SJCRH30 (cell line): ENCODE measurements around the gene LEPROT. TPM values are rescaled to one million over a fixed set of nuclear protein-coding genes. Genes with fewer than 3 reads are reported as not detected.

Source experiments
- DNase-seq, 2 experiments: peaks; one replicate each; pipeline ENCODE4 v3.0.0-alpha.2; 2015 to 2020
- H3K27ac ChIP-seq: fragments of 250-450 bp; sonication (Bioruptor Pico); 2 replicates; pipeline ENCODE4 v1.5.1; 2020; ENCODE audit warnings: mild to moderate bottlenecking, moderate library complexity
- H3K27me3 ChIP-seq: fragments of 250-450 bp; sonication (Bioruptor Pico); 2 replicates; pipeline ENCODE4 v1.5.1; 2020; ENCODE audit warnings: mild to moderate bottlenecking, moderate library complexity
- H3K36me3 ChIP-seq: fragments of 250-450 bp; sonication (Bioruptor Pico); 2 replicates; pipeline ENCODE4 v1.5.1; 2020; ENCODE audit warnings: mild to moderate bottlenecking, moderate library complexity
- H3K4me1 ChIP-seq: fragments of 250-450 bp; sonication (Bioruptor Pico); 2 replicates; pipeline ENCODE4 v1.5.1; 2020; ENCODE audit warnings: mild to moderate bottlenecking, moderate library complexity
- H3K4me3 ChIP-seq: fragments of 250-450 bp; sonication (Bioruptor Pico); 2 replicates; pipeline ENCODE4 v1.5.1; 2020; ENCODE audit warnings: mild to moderate bottlenecking, moderate library complexity
- H3K9me3 ChIP-seq: fragments of 250-450 bp; sonication (Bioruptor Pico); replicated peaks from 2 replicates; pipeline ENCODE4 v1.5.1; 2020; ENCODE audit warnings: mild to moderate bottlenecking, moderate library complexity
- total RNA-seq: library from RNA; depleted of rRNA; stranded (reverse); fragments of >200 nt; shearing (Covaris generic); gene quantifications from 2 replicates; pipeline ENCODE4 v1.2.3, GENCODE V29; 2014

LEPROT gene
- total RNA-seq, 1 experiment from 2014 or later: 27.2 TPM

DNA sequence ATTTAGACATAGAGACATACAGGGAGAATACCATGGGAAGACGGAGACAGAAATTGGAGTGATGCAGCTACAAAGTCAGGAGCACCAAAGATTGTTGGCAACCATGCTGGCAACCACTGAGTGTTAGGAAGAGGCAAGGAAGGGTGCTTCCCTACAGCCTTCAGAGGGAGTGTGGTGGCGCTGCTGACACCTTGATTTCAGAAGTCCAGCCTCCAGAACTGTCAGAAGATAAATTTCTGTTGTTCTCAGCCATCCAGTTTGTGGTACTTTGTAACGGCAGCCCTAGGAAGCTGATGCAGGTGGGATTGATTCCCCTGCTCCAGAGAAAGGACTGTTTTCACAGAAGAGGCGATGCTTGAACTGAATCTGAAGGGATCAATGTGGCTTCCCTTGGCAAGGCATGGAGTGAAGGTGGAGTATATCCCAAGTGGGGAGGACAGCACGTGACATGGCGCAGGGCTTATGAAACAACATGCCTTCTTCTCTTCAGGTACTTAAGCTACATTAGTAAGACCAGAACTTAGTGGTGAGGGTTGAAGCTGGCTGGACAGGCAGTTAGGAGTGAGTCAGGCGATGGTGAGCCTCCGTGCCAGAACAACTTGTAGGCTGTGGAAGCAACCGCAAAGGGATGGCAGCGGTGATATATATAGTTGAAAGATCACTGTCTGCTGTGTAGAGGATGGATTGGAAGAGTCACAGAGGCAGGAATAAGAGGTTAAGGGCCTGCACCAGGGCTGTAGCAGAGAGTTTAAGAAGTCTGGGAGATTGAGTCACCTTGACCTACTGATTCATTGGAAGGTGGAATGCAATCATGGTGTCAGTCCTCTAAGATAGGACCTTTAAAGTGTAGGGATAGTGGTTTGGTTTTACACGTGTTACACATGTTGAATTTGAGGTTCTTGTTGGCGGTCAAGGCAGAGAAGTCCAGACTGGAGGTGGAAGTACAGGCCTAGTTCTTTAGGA, 2.1 kb downstream of the LEPROT start:
- H3K27ac ChIP-seq: no peak overlapping the region
- peaks cover 14% of the 10 kb centered on the region for H3K36me3 ChIP-seq
- H3K4me1 ChIP-seq: no peaks in the 10 kb centered on the region
- no peaks in the 10 kb centered on the region for H3K9me3 ChIP-seq
- no peak for DNase-seq
- H3K27me3 ChIP-seq: no peaks in the 10 kb centered on the region
- no peak overlapping the region for H3K4me3 ChIP-seq

DNA sequence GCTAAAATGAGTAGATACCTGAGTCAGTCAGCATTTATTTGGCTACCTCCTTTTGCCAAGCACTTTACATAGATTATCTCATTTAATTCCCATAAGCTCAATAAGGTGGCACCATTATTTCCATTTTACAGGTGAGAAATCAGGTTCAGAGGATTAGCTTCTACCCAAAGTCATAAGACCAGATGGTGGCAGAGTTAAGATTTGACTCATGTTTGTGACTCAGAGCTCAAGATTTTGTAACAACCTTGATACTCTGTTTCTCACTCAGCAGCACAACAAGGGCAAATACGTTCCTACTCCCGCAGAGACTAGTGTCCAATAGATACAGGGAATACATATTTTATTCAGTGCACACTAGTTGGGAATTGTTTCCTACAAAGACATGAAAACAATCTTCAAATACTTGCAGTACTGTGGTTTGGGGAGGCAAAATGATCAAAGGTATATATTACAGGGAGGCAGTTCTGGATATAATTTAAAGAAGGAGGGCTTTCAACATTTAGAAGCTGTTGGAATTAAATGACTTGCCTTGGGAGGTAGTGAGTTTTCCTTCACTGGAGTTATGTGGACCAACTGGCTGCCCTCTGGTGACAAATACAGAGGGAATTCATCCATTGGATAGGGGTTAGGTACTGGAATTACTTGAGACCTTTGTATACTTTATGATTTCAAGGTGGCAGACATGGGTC, 3.6 kb downstream of the LEPROT start:
- Histone ChIP-seq H3K9me3 (no peaks in the 10 kb centered on the region), H3K27me3 (no peaks in the 10 kb centered on the region), H3K36me3 (peaks cover 18% of the 10 kb centered on the region), H3K4me3 (no peak overlapping the region), H3K4me1 (no peaks in the 10 kb centered on the region), H3K27ac (no peak overlapping the region)
- no peak for DNase-seq

DNA sequence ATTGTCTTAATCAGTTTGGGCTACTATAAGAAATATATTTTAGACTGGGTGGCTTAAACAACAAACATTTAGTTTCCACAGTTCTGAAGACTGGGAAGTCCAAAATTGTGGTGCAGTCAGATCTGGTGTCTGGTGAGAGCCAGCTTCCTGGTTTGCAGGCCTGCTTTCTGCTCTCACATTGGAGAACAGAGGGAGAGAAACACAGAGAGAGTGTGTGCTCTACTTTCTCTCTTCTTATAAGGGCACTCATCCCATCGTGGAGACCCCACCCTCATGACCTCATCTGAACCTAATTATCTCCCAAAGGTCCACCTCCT, 4.1 kb downstream of the LEPROT start:
- H3K9me3 ChIP-seq: no peaks in the 10 kb centered on the region
- no peak for DNase-seq
- H3K36me3 ChIP-seq: peaks cover 18% of the 10 kb centered on the region
- H3K4me1 ChIP-seq: no peaks in the 10 kb centered on the region
- no peak overlapping the region for H3K4me3 ChIP-seq
- H3K27me3 ChIP-seq: no peaks in the 10 kb centered on the region
- no peak overlapping the region for H3K27ac ChIP-seq

DNA sequence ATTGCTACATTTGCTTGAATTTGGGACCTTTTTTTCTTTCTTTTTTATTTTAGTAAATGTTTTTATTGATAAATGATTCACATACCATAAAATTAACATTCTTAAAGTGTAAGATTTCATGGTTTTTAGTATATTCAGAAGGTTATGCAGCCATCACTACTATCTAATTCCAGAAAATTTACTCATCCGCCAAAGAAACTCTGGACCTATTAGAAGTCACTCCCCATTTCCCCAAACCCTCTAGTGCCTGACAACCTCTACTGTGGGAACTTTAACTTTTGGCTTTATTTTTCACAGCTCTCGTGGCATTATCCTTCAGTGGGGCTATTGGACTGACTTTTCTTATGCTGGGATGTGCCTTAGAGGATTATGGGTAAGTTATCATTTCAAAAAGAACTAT, 4.5 kb downstream of the LEPROT start:
- Histone ChIP-seq H3K4me3 (no peak overlapping the region), H3K36me3 (peaks cover 18% of the 10 kb centered on the region), H3K27ac (no peak overlapping the region), H3K27me3 (no peaks in the 10 kb centered on the region), H3K4me1 (no peaks in the 10 kb centered on the region), H3K9me3 (no peaks in the 10 kb centered on the region)
- DNase-seq: no peak

DNA sequence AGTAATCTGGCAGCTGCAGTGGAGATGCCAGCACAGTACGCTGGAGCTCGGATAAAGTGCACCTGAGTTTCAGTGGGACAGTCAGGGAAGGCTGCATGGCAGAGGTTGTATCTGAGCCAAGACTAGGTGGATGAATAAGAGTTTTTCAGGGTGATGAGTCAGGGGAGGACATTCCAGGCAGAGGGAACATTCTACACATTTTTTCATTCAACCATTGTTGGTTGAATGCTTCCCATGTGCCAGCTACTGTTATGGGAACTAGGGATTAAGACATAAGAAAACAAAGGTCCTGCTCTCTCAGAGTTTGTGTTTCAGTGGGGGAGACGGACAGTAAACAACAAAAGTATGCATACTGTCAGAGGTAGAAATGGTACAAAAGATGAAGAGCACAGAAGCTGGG, 5.2 kb downstream of the LEPROT start:
- Histone ChIP-seq H3K27ac (no peak overlapping the region), H3K9me3 (no peaks in the 10 kb centered on the region), H3K4me3 (no peak overlapping the region), H3K36me3 (peaks cover 18% of the 10 kb centered on the region), H3K27me3 (no peaks in the 10 kb centered on the region), H3K4me1 (no peaks in the 10 kb centered on the region)
- no peak for DNase-seq

DNA sequence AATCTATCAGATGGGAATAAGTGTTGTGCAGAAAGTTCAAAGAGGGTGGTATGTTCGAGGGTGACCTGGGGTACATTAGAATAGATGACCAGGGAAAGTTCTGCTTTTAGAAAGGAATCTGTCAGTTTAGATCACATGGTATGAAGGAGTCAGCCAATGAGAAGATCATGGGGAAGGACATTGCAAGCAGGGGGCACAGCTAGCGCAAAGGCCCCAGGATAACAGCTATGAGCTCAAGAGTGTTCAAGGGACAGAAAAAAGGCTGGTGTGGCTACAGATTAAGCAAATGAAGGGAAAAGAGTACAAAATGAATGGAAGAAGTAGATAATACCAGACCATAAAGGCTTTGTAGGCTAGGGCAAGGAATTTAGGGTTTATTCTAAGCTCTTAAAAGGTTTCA, 8.6 kb downstream of the LEPROT start:
- peaks cover 24% of the 10 kb centered on the region for H3K36me3 ChIP-seq
- no peaks in the 10 kb centered on the region for H3K27me3 ChIP-seq
- H3K4me3 ChIP-seq: no peak overlapping the region
- no peak for DNase-seq
- H3K4me1 ChIP-seq: no peaks in the 10 kb centered on the region
- H3K9me3 ChIP-seq: no peaks in the 10 kb centered on the region
- no peak overlapping the region for H3K27ac ChIP-seq

DNA sequence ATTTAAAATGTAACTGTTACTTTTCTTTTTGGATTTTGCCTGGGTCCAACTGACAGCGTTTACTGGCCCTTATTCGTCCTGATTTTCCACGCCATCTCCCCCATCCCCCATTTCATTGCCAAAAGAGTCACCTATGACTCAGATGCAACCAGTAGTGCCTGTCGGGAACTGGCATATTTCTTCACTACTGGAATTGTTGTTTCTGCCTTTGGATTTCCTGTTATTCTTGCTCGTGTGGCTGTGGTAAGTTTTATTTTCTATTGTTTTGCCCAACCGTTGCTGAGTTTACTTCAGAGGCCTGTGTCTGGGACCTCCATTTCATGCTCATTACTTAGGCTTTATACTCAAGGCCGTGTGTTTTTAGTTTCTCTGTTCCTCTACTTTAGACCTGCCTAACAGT, 9.3 kb downstream of the LEPROT start:
- H3K27me3 ChIP-seq: no peaks in the 10 kb centered on the region
- no peaks in the 10 kb centered on the region for H3K4me1 ChIP-seq
- DNase-seq: no peak
- no peak overlapping the region for H3K27ac ChIP-seq
- H3K9me3 ChIP-seq: no peaks in the 10 kb centered on the region
- H3K36me3 ChIP-seq: peaks cover 24% of the 10 kb centered on the region
- H3K4me3 ChIP-seq: no peak overlapping the region

DNA sequence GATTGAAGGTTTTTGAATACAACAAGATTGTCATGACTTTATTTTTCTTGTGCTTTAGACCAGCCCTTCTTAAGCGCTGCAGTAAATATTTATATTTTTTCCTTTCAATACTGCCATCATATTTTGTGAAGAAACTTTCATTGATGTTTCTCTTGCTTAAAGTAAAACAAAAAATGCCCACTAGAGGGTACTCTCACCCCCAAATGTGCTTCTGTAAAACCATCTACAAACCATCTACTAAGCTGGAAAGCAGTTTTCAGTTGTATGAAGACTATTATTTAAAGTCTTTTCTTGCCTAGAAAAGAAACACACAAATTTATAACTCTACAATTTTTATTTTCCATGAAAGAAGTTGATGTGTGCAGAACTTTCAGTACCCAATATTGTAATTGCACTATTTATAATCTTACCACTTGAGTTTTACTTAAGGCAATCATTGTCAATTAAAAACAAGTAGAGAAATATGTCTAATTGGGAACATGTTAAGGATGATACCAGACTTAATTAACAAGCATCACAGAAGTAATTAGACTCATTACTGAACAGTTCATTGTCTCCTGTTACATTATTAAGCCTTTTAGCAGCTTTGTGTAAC, 10.7 kb downstream of the LEPROT start:
- H3K4me1 ChIP-seq: no peaks in the 10 kb centered on the region
- H3K36me3 ChIP-seq: peaks cover 16% of the 10 kb centered on the region
- H3K9me3 ChIP-seq: no peaks in the 10 kb centered on the region
- H3K4me3 ChIP-seq: no peak overlapping the region
- H3K27me3 ChIP-seq: no peaks in the 10 kb centered on the region
- DNase-seq: peak in 1 of 2 experiments; percentile 56
- H3K27ac ChIP-seq: no peak overlapping the region

DNA sequence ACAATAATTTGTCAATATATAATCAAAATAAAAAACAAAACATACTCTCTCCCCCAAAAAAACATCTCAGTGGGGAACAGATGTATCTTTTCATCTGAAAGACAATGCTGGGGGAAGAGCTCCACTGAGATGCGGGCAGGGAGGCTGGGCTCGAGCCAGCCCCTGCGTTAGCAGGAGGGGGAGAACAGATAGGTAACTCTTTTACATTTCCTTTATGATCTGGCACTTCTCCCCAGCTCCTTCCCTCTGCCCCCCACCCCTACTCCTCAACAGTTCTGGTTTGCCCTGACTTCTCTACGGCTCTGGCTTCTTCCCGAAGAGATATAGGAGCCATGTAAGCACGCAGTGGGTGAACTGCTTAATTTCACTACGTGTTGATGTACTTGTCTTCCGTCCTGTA, 12.4 kb downstream of the LEPROT start:
- DNase-seq: no peak
- no peaks in the 10 kb centered on the region for H3K4me1 ChIP-seq
- H3K36me3 ChIP-seq: peaks cover 10% of the 10 kb centered on the region
- no peak overlapping the region for H3K4me3 ChIP-seq
- no peak overlapping the region for H3K27ac ChIP-seq
- no peaks in the 10 kb centered on the region for H3K9me3 ChIP-seq
- H3K27me3 ChIP-seq: no peaks in the 10 kb centered on the region

DNA sequence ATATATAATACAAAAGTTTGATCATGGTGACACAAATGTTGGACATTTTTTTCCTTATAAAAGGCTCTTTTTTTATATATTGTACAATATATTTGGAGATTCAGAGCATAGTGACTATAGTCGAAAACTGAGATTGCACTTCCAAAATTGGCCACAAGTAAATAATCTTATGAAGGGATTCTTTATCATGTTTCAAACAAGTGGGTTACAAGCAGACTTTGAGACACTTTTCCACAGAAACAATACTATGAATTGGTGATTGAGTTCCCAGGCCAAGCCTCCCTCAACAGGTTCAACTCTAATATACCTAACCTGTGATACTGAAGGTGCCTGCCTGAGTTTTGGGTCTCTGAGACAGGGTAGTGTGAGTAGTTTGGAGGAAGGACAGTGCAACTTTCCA, 13.8 kb downstream of the LEPROT start:
- Histone ChIP-seq H3K4me3 (no peak overlapping the region), H3K36me3 (peaks cover 6% of the 10 kb centered on the region), H3K27ac (no peak overlapping the region), H3K27me3 (no peaks in the 10 kb centered on the region), H3K4me1 (no peaks in the 10 kb centered on the region), H3K9me3 (no peaks in the 10 kb centered on the region)
- DNase-seq: no peak

DNA sequence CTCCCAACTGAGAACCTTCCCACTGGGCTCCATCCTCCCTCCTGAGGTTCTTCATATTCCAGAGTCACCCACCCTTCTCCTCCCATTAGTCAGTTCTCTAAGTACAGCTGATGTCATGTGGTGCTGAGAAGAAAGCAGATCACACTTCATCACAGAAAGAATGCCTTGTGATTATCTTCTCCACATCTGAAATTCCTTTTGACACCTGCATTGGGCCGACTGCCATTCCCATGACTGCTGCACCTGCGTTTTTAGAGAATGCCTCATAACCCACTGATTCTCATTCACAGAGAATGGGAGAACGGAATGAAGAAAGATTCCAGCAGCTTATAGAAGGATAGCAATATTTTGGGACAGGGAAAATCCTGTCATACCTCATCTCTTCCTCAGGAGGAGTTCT, 14.3 kb downstream of the LEPROT start:
- H3K4me1 ChIP-seq: no peaks in the 10 kb centered on the region
- H3K36me3 ChIP-seq: peaks cover 6% of the 10 kb centered on the region
- no peak for DNase-seq
- H3K4me3 ChIP-seq: no peak overlapping the region
- H3K9me3 ChIP-seq: no peaks in the 10 kb centered on the region
- no peak overlapping the region for H3K27ac ChIP-seq
- H3K27me3 ChIP-seq: no peaks in the 10 kb centered on the region

DNA sequence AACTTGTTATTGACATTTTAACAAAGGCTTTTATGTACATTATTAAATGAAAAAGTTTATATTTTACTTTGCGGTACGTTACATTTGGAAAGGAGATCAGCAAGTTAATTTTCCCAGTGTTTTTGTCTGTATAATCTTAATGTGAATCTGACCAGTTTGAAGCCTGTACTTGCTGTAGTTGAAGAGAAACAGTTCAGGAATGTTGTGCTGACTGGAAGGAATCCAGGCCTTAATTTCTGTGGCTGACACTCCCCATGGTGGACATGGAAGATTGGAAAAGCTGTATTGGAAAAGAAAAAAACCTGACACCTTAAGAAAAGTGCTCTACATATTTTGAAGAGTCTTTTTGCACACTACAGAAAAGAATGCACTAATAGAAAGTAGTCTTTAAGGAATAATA, 15.5 kb downstream of the LEPROT start:
- Histone ChIP-seq H3K9me3 (no peaks in the 10 kb centered on the region), H3K36me3 (peaks cover 6% of the 10 kb centered on the region), H3K4me1 (no peaks in the 10 kb centered on the region), H3K4me3 (no peak overlapping the region), H3K27ac (no peak overlapping the region), H3K27me3 (no peaks in the 10 kb centered on the region)
- no peak for DNase-seq

DNA sequence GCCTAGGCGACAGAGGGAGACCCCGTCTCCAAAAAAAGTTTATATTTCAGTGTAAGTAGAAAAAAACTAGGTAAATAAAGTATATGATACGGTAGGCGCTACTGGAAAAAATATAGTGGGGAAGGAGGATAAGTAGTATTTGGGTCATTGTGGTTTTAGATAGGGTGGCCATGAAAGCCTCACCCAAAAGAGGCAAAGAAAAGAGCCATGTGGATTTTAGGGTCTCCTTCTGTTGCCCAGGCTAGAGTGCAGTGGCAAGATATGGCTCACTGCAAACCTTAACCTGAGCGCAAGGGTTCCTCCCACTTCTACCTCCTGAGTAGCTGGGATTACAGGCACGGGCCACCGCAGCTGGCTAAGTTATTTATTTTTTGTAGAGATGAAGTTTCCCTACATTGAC, 17.1 kb downstream of the LEPROT start:
- no peaks in the 10 kb centered on the region for H3K27me3 ChIP-seq

DNA sequence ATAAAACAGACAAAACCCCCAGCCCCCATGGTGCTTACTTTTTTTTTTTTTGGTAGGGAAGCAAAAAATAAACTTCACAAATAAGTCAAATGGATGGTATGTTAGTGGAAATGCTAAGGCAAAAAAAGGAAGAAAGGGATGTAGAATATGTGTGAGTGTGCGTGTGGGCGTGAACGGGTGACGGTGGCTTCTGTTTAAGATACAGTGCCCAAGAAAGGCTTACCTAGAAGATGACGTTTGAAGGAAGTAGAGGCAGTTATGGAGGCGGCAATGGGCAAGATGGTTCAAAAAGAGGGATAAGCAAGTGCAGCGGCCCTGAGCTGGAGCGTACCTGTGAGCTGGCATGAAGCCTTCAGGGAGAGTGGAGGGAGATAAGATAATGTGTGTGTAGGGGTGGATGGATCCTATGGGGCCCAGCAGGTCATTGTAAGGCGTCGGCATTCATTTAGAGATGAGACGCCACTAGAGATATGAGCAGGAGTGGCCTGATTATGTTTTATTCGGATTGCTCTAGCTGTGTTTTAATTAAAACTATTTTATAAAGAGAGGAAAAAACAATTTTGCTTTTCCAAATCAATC, 19.9 kb downstream of the LEPROT start:
- Histone ChIP-seq H3K4me3 (no peak overlapping the region), H3K4me1 (no peaks in the 10 kb centered on the region), H3K36me3 (no peaks in the 10 kb centered on the region; the same call in 1 of the 2 replicates), H3K27ac (no peak overlapping the region), H3K9me3 (no peaks in the 10 kb centered on the region; the same call in 1 of the 2 replicates), H3K27me3 (no peaks in the 10 kb centered on the region)
- DNase-seq: no peak

More for the DNA sequence above, 17.1 kb downstream of the LEPROT start:
- H3K4me1 ChIP-seq: no peaks in the 10 kb centered on the region
- no peak for DNase-seq
- H3K4me3 ChIP-seq: no peak overlapping the region
- H3K36me3 ChIP-seq: no peaks in the 10 kb centered on the region; the same call in 1 of the 2 replicates
- H3K27ac ChIP-seq: no peak overlapping the region
- H3K9me3 ChIP-seq: no peaks in the 10 kb centered on the region; the same call in 1 of the 2 replicates

DNA sequence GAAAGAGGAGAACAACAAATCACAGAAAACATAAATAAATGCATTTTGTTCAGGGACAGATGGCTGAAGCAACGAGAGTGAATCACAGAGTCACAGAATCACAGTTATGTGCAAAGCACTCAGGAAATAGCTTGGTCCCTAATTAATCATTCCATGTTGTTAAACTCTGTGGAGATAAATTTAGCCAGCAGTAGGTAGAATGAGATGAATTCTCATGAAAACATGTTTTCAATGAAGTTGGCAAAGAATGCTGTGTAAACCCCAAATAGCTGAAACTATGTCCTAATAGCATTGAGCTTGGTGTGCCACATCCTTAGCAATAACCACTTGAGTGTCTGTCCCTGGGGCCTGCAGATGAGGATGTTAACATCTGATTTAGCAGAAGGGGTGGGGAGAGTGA, 20.4 kb downstream of the LEPROT start:
- no peaks in the 10 kb centered on the region for H3K4me1 ChIP-seq
- no peak overlapping the region for H3K4me3 ChIP-seq
- no peak for DNase-seq
- no peaks in the 10 kb centered on the region for H3K36me3 ChIP-seq
- H3K27me3 ChIP-seq: no peaks in the 10 kb centered on the region
- H3K9me3 ChIP-seq: no peaks in the 10 kb centered on the region; the same call in 1 of the 2 replicates
- no peak overlapping the region for H3K27ac ChIP-seq
